Endothelial cell of umbilical vein (primary cell): Measurements from ENCODE around the gene ATG7. TPM values are rescaled to one million over a fixed set of nuclear protein-coding genes. Genes with fewer than 3 reads are reported as not detected.

Experiments used
- BruUV-seq: library from RNA; stranded (reverse); fragments of 400-500 nt; replicated peaks from 2 replicates; lab custom pipeline; 2021; lab: Mats Ljungman, UMichigan
- CTCF ChIA-PET: fragments of 300-600, 350-600 bp; sonication (Branson Sonifier 250); formaldehyde crosslinking; loops from one replicate; lab custom pipeline; 2021; ENCODE audit warnings: antibody characterized with exemption, inconsistent platforms; lab: Charles Lee
- POLR2A ChIA-PET: fragments of 300-600, 350-600 bp; sonication (Branson Sonifier 250); formaldehyde crosslinking; loops from one replicate; lab custom pipeline; 2021; ENCODE audit warnings: antibody characterized with exemption, inconsistent platforms; lab: Charles Lee
- DNase-seq: peaks from one replicate; pipeline ENCODE4 v3.0.0-alpha.2; 2011; ENCODE audit warnings: low read depth, low spot score
- FAIRE-seq: peaks from 2 replicates; lab custom pipeline; 2011; peaks lifted over from hg19 to GRCh38; lab: Jason Lieb, UNC
- H2AFZ ChIP-seq: 2 replicates; pipeline ENCODE4 v1.6.0; 2012; ENCODE audit warnings: low read depth, low read length, control low read depth, inconsistent platforms
- H3K27ac ChIP-seq: 2 replicates; pipeline ENCODE4 v1.5.1; 2011; ENCODE audit warnings: low read depth, mild to moderate bottlenecking, control low read depth, low read length, moderate library complexity; ENCODE audit not compliant: insufficient read depth
- H3K27me3 ChIP-seq, 2 experiments: 2 replicates each; pipeline versions ENCODE4 v1.6.0 to v1.6.1; 2011; ENCODE audit warnings: low read length in 2 of 2, mixed read lengths in 1 of 2; ENCODE audit not compliant: control insufficient read depth in 2 of 2, insufficient read depth in 2 of 2
- H3K36me3 ChIP-seq, 2 experiments: 2 replicates in 1 of 2; 3 replicates in 1 of 2; pipeline ENCODE4 v1.5.1; 2011; ENCODE audit warnings: low read length in 2 of 2, mild to moderate bottlenecking in 1 of 2, moderate library complexity in 1 of 2; ENCODE audit not compliant: control insufficient read depth in 2 of 2, insufficient read depth in 2 of 2; ENCODE audit errors: extremely low read depth in 1 of 2
- H3K4me1 ChIP-seq: 3 replicates; pipeline ENCODE4 v1.5.1; 2011; ENCODE audit warnings: mild to moderate bottlenecking, low read length; ENCODE audit not compliant: control insufficient read depth, insufficient read depth; ENCODE audit errors: extremely low read depth
- H3K4me2 ChIP-seq: 2 replicates; pipeline ENCODE4 v1.6.1; 2011; ENCODE audit warnings: low read length, control low read depth, mixed read lengths; ENCODE audit not compliant: insufficient read depth
- H3K4me3 ChIP-seq, 3 experiments: fragments of 200-600 bp in 1 of 3; sonication (generic), shearing (Covaris generic) in 1 of 3; replicated peaks in 1 of 3; 2 replicates each; pipeline ENCODE4 v1.5.1; 2011 to 2016; ENCODE audit warnings: control low read depth in 3 of 3, low read length in 3 of 3, mild to moderate bottlenecking in 2 of 3, inconsistent platforms in 1 of 3, low read depth in 1 of 3, moderate library complexity in 1 of 3; ENCODE audit not compliant: insufficient read depth in 1 of 3
- H3K79me2 ChIP-seq: 2 replicates; pipeline ENCODE4 v1.6.0; 2012; ENCODE audit warnings: low read length, inconsistent platforms; ENCODE audit not compliant: control insufficient read depth, insufficient read depth
- H3K9ac ChIP-seq: replicated peaks from 2 replicates; pipeline ENCODE3; 2011; ENCODE audit warnings: low read length, control low read depth; ENCODE audit not compliant: insufficient read depth; ENCODE audit errors: extremely low read depth
- H3K9me1 ChIP-seq: replicated peaks from 3 replicates; pipeline ENCODE4 v1.6.0; 2011; ENCODE audit warnings: mild to moderate bottlenecking, low read length; ENCODE audit not compliant: control insufficient read depth, insufficient read depth; ENCODE audit errors: extremely low read depth
- H3K9me3 ChIP-seq: replicated peaks from 2 replicates; pipeline ENCODE4 v1.5.1; 2012; ENCODE audit warnings: low read length, inconsistent platforms; ENCODE audit not compliant: control insufficient read depth, insufficient read depth
- H4K20me1 ChIP-seq: replicated peaks from 2 replicates; pipeline ENCODE3; 2011; ENCODE audit warnings: mild to moderate bottlenecking, low read length; ENCODE audit not compliant: control insufficient read depth, insufficient read depth; ENCODE audit errors: extremely low read depth
- EZH2 ChIP-seq: IDR thresholded peaks from 2 replicates; pipeline ENCODE4 v1.6.1; 2012; ENCODE audit warnings: borderline replicate concordance, low read depth, mild to moderate bottlenecking, moderate library complexity, low read length, inconsistent platforms; ENCODE audit not compliant: severe bottlenecking
- FOS ChIP-seq: IDR thresholded peaks from 2 replicates; pipeline ENCODE4 v1.6.1; 2011; ENCODE audit warnings: mild to moderate bottlenecking, low read length, moderate library complexity, borderline replicate concordance; ENCODE audit not compliant: insufficient read depth
- GATA2 ChIP-seq: IDR thresholded peaks from 2 replicates; pipeline ENCODE4 v1.7.0; 2011; ENCODE audit warnings: low read depth, mild to moderate bottlenecking, moderate library complexity, mixed read lengths, low read length; ENCODE audit not compliant: insufficient read length, insufficient read depth
- JUN ChIP-seq: IDR thresholded peaks from 2 replicates; pipeline ENCODE4 v1.6.1; 2011; ENCODE audit warnings: borderline replicate concordance, low read depth; ENCODE audit not compliant: insufficient read length, insufficient read depth
- MYC ChIP-seq: IDR thresholded peaks from one replicate; pipeline ENCODE4 v1.6.1; 2011; ENCODE audit warnings: mild to moderate bottlenecking, low read depth, low read length
- POLR2A ChIP-seq: IDR thresholded peaks from 2 replicates; pipeline ENCODE4 v1.6.1; 2012; ENCODE audit warnings: low read depth, mild to moderate bottlenecking, control low read depth, low read length
- POLR2AphosphoS5 ChIP-seq: IDR thresholded peaks from 2 replicates; pipeline ENCODE4 v1.6.1; 2012; ENCODE audit warnings: low read depth, mild to moderate bottlenecking, control low read depth, low read length, moderate library complexity; ENCODE audit not compliant: insufficient read depth
- dilution Hi-C: fragments of 300-500 bp; cut with MboI; formaldehyde crosslinking; loops from one replicate; pipeline ENCODE4 v1.15.0; 2019; ENCODE audit warnings: low sequenced_read_pairs; ENCODE audit not compliant: extremely low pct_ligation_motif_present
- intact Hi-C: fragments of 100-400 bp; cut with micrococcal nuclease; formaldehyde crosslinking; loops from one replicate; pipeline ENCODE4 v1.10.0; 2022
- polyA plus RNA-seq, 4 experiments: library from polyadenylated mRNA; depleted of rRNA in 3 of 4; stranded (reverse) in 3 of 4; unstranded in 1 of 4; fragments of >200 nt; gene quantifications; 2 replicates each; pipeline versions ENCODE4 v1.2.1 to v1.2.3, GENCODE V29; 2011 to 2012; ENCODE audit warnings: missing spikeins in 1 of 4
- total RNA-seq: library from RNA; stranded (reverse); gene quantifications from 2 replicates; pipeline ENCODE4 v1.2.3, GENCODE V29; 2021
- TF ChIP-seq, protein P1 (sequence below), 2 donors: IDR thresholded peaks; 1 replicate in 1 of 2; 2 replicates in 1 of 2; pipeline ENCODE4 v1.5.1; 2011; ENCODE audit warnings: low read length in 2 of 2, mild to moderate bottlenecking in 2 of 2, moderate library complexity in 2 of 2, control low read depth in 1 of 2, inconsistent platforms in 1 of 2, low read depth in 1 of 2; ENCODE audit not compliant: insufficient read depth in 1 of 2; ENCODE audit errors: extremely low read depth in 1 of 2
- TF ChIP-seq, protein P2 (sequence below): IDR thresholded peaks from 2 replicates; pipeline ENCODE4 v1.6.1; 2011; ENCODE audit not compliant: insufficient read depth, insufficient read length

Gene ATG7
- total and polyA plus RNA-seq, 2 donors (not counting 3 experiments of a cell fraction or from before 2014, with no cell fraction given): 30.8 to 48.3 TPM

DNA sequence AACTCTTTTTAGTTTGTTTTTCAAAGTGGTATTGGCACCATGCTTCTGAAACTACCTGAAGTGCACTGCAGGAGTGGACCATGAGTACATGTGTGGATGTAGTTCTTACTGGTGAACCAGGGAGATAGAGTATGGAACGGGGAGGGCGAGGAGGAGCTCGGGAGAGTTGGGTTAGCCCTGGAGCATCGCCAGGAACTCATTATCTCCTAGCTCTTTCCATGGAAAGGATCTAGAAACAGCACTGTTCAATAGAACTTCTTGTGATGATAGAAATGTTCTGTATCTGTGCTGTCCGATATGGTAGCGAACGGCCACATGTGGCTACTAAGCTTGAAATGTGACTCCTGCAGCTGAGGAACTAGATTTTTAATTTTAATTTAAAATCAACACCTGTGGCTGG lies 324.2 kb downstream of the ATG7 start:
- H3K4me3 ChIP-seq: no peak overlapping the region
- DNase-seq: no peak
- intact Hi-C loops: no loop called here
- no peak overlapping the region for H3K9ac ChIP-seq
- H3K4me1 ChIP-seq: peaks cover 48% of the 10 kb centered on the region
- BruUV-seq: no TSS peak
- no peaks in the 10 kb centered on the region for H3K9me1 ChIP-seq
- no peaks in the 10 kb centered on the region for H4K20me1 ChIP-seq
- no peak overlapping the region for H3K4me2 ChIP-seq
- no peaks in the 10 kb centered on the region for H3K27me3 ChIP-seq
- peaks cover 0 to 9% of the 10 kb centered on the region in 2 experiments for H3K36me3 ChIP-seq
- no peaks in the 10 kb centered on the region for H3K9me3 ChIP-seq
- no peak overlapping the region for H2AFZ ChIP-seq
- dilution Hi-C loops: no loop called here
- H3K79me2 ChIP-seq: peaks cover 80% of the 10 kb centered on the region
- H3K27ac ChIP-seq: no peak overlapping the region
- no peak for FAIRE-seq
- CTCF ChIA-PET: no interaction called here
- POLR2A ChIA-PET: no interaction called here
- TF ChIP-seq MYC (no peak), POLR2AphosphoS5 (no peak), POLR2A (no peak), JUN (no peak), FOS (no peak), EZH2 (no peak), GATA2 (no peak)
- TF ChIP-seq, protein P1, sequence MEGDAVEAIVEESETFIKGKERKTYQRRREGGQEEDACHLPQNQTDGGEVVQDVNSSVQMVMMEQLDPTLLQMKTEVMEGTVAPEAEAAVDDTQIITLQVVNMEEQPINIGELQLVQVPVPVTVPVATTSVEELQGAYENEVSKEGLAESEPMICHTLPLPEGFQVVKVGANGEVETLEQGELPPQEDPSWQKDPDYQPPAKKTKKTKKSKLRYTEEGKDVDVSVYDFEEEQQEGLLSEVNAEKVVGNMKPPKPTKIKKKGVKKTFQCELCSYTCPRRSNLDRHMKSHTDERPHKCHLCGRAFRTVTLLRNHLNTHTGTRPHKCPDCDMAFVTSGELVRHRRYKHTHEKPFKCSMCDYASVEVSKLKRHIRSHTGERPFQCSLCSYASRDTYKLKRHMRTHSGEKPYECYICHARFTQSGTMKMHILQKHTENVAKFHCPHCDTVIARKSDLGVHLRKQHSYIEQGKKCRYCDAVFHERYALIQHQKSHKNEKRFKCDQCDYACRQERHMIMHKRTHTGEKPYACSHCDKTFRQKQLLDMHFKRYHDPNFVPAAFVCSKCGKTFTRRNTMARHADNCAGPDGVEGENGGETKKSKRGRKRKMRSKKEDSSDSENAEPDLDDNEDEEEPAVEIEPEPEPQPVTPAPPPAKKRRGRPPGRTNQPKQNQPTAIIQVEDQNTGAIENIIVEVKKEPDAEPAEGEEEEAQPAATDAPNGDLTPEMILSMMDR (IDR thresholded peaks at IDR 0.05; ENCODE audit: extremely low read depth in 1 of 2, insufficient read depth in 1 of 2, low read depth in 1 of 2, low read length in 2 of 2): no peak
- TF ChIP-seq, protein P2, sequence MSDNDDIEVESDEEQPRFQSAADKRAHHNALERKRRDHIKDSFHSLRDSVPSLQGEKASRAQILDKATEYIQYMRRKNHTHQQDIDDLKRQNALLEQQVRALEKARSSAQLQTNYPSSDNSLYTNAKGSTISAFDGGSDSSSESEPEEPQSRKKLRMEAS: no peak
